GM12878 (cell line): ENCODE data around the gene LRRC3B. TPM values are rescaled to one million over a fixed set of nuclear protein-coding genes. Genes with fewer than 3 reads are reported as not detected.

ENCODE experiments used
- ATAC-seq: fragments of 200-7000 bp; cut with Tn5 transposase; 3 replicates; pipeline ENCODE4 v1.9.1; 2020; ENCODE audit warnings: mild to moderate bottlenecking, moderate library complexity
- BruUV-seq: library from RNA; stranded (reverse); fragments of 400-500 nt; replicated peaks from 2 replicates; lab custom pipeline; 2021; lab: Mats Ljungman, UMichigan
- CTCF ChIA-PET: fragments of 300-600 bp; sonication (Branson Sonifier 250); formaldehyde crosslinking; extraction: SDS; loops from one replicate; lab custom pipeline; 2021; ENCODE audit warnings: inconsistent platforms; lab: Yijun Ruan, JAX
- POLR2A ChIA-PET: fragments of 350-600 bp; formaldehyde crosslinking; extraction: SDS; loops from one replicate; lab custom pipeline; 2021; ENCODE audit warnings: inconsistent platforms; lab: Charles Lee
- RAD21 ChIA-PET: fragments of 300-600 bp; sonication (Branson Sonifier 250); formaldehyde crosslinking; loops from one replicate; lab custom pipeline; 2023; ENCODE audit warnings: antibody characterized with exemption; ENCODE audit not compliant: unreplicated experiment; lab: Charles Lee
- SMC1A ChIA-PET: fragments of 300-600 bp; sonication (Branson Sonifier 250); formaldehyde crosslinking; loops from one replicate; lab custom pipeline; 2023; ENCODE audit not compliant: unreplicated experiment, uncharacterized antibody; lab: Charles Lee
- DNase-seq: peaks from one replicate; pipeline ENCODE4 v3.0.0-alpha.2; 2011; ENCODE audit warnings: low read depth, low spot score
- FAIRE-seq: peaks from 3 replicates; lab custom pipeline; 2011; peaks lifted over from hg19 to GRCh38; lab: Jason Lieb, UNC
- H2AFZ ChIP-seq: 2 replicates; pipeline ENCODE4 v1.6.0; 2011; ENCODE audit warnings: low read depth, low read length, control low read depth; ENCODE audit not compliant: control insufficient read depth
- H3K27ac ChIP-seq: 2 replicates; pipeline ENCODE4 v1.5.1; 2011; ENCODE audit warnings: control low read depth; ENCODE audit not compliant: control insufficient read depth, insufficient read depth
- H3K27me3 ChIP-seq, 2 experiments: replicated peaks in 1 of 2; 2 replicates each; pipeline versions ENCODE4 v1.6.0 to v1.6.1; 2011; ENCODE audit warnings: low read length in 1 of 2; ENCODE audit not compliant: control insufficient read depth in 2 of 2, insufficient read depth in 2 of 2
- H3K36me3 ChIP-seq, 2 experiments: 2 replicates each; pipeline ENCODE4 v1.5.1; 2011; ENCODE audit warnings: low read length in 1 of 2; ENCODE audit not compliant: control insufficient read depth in 2 of 2, insufficient read depth in 2 of 2
- H3K4me1 ChIP-seq: 2 replicates; pipeline ENCODE4 v1.6.1; 2011; ENCODE audit warnings: mild to moderate bottlenecking, low read length, moderate library complexity, mixed read lengths; ENCODE audit not compliant: control insufficient read depth, insufficient read depth
- H3K4me2 ChIP-seq: 2 replicates; pipeline ENCODE4 v1.6.0; 2011; ENCODE audit warnings: control low read depth; ENCODE audit not compliant: control insufficient read depth, insufficient read depth
- H3K4me3 ChIP-seq: fragments of 200-600 bp; sonication (generic); 2 replicates; pipeline ENCODE4 v1.5.1; 2016
- H3K79me2 ChIP-seq: 2 replicates; pipeline ENCODE4 v1.6.0; 2011; ENCODE audit warnings: low read length; ENCODE audit not compliant: control insufficient read depth, insufficient read depth
- H3K9ac ChIP-seq: 2 replicates; pipeline ENCODE4 v1.8.0; 2011; ENCODE audit warnings: low read length, control low read depth, mixed read lengths; ENCODE audit not compliant: control insufficient read depth, insufficient read depth
- H3K9me3 ChIP-seq: replicated peaks from 3 replicates; pipeline ENCODE4 v1.5.1; 2011; ENCODE audit warnings: mild to moderate bottlenecking, low read length; ENCODE audit not compliant: control insufficient read depth, insufficient read depth
- H4K20me1 ChIP-seq: 2 replicates; pipeline ENCODE4 v1.6.0; 2011; ENCODE audit not compliant: control insufficient read depth, insufficient read depth
- BCL11A ChIP-seq: IDR thresholded peaks from 2 replicates; pipeline ENCODE4 v1.6.1; 2011; ENCODE audit warnings: low read depth, low read length
- BMI1 ChIP-seq: fragments of 450-650 bp; IDR thresholded peaks from 2 replicates; pipeline ENCODE4 v1.6.1; 2016; ENCODE audit warnings: mild to moderate bottlenecking, moderate library complexity, borderline replicate concordance
- CBX3 ChIP-seq: fragments of 200-600 bp; sonication (generic); IDR thresholded peaks from 2 replicates; pipeline ENCODE4 v1.6.1; 2016; ENCODE audit warnings: low read depth, borderline replicate concordance
- E4F1 ChIP-seq: fragments of 450-650 bp; IDR thresholded peaks from 2 replicates; pipeline ENCODE4 v1.6.1; 2018; ENCODE audit warnings: borderline replicate concordance, mild to moderate bottlenecking; ENCODE audit not compliant: partially characterized antibody
- FOS ChIP-seq: IDR thresholded peaks from 3 replicates; pipeline ENCODE4 v1.6.1; 2011; ENCODE audit warnings: borderline replicate concordance; ENCODE audit not compliant: insufficient read length; ENCODE audit errors: extremely low read depth
- GABPA ChIP-seq: IDR thresholded peaks from 2 replicates; pipeline ENCODE4 v1.6.1; 2014; ENCODE audit warnings: antibody characterized with exemption, low read depth, mild to moderate bottlenecking, inconsistent platforms
- MYB ChIP-seq: fragments of 150-350 bp; IDR thresholded peaks from 2 replicates; pipeline ENCODE4 v1.6.1; 2014; ENCODE audit warnings: mild to moderate bottlenecking, low read depth, low read length, borderline replicate concordance
- NFYB ChIP-seq: IDR thresholded peaks from 2 replicates; pipeline ENCODE4 v1.6.1; 2011; ENCODE audit warnings: low read depth, mild to moderate bottlenecking, low read length, improper control_type of control experiment, moderate library complexity; ENCODE audit not compliant: insufficient read depth
- PML ChIP-seq: IDR thresholded peaks from 2 replicates; pipeline ENCODE4 v1.6.1; 2012; ENCODE audit warnings: low read length, inconsistent platforms
- RCOR1 ChIP-seq: conservative IDR thresholded peaks from 2 replicates; pipeline ENCODE4 v1.6.1; 2012; ENCODE audit warnings: low read depth, low read length, improper control_type of control experiment
- STAT1 ChIP-seq: fragments of 450-650 bp; conservative IDR thresholded peaks from 2 replicates; pipeline ENCODE4 v1.6.1; 2014; ENCODE audit warnings: antibody characterized with exemption, mild to moderate bottlenecking
- YBX1 ChIP-seq: fragments of 450-650 bp; IDR thresholded peaks from 2 replicates; pipeline ENCODE4 v1.6.1; 2016; ENCODE audit warnings: antibody characterized with exemption
- ZNF207 ChIP-seq: fragments of 450-650 bp; IDR thresholded peaks from 2 replicates; pipeline ENCODE4 v1.6.1; 2014; ENCODE audit warnings: antibody characterized with exemption, mild to moderate bottlenecking, borderline replicate concordance
- WGBS: methylation state at CpG from one replicate; pipeline ENCODE4 v1.1.6; 2016; ENCODE audit warnings: low lambda C conversion rate; ENCODE audit not compliant: insufficient replicate concordance, insufficient coverage; ENCODE audit errors: missing lambda C conversion rate; 5-methylcytosine and 5-hydroxymethylcytosine counted together
- in situ Hi-C: fragments of 300-500 bp; cut with MboI; formaldehyde crosslinking; loops from 9 replicates; pipeline ENCODE4 v1.14.3; 2018; ENCODE audit warnings: mixed read lengths
- intact Hi-C: fragments of 100-400 bp; cut with micrococcal nuclease; formaldehyde crosslinking; loops from one replicate; pipeline ENCODE4 v1.14.2; 2022; ENCODE audit not compliant: unreplicated experiment
- polyA plus RNA-seq, 11 experiments: library from polyadenylated mRNA; depleted of rRNA in 4 of 11; unstranded in 6 of 11; stranded (reverse) in 5 of 11; fragments of >200 nt; fragmentation: Nextera tagmentation in 4 of 11; fragmentation: Illumina TruSeq in 1 of 11; extraction: Ambion mirVana in 4 of 11; extraction: Trizol in 1 of 11; gene quantifications; 1 replicate in 1 of 11; 2 replicates in 10 of 11; pipeline versions ENCODE4 v1.2.1 to v1.2.3, GENCODE V29; 2011 to 2016; ENCODE audit warnings: inconsistent platforms in 2 of 11, missing spikeins in 2 of 11, low read depth in 1 of 11
- total RNA-seq, 4 experiments: library from RNA; depleted of rRNA in 3 of 4; stranded (reverse); fragments of >200 nt in 3 of 4; fragmentation: Illumina TruSeq in 1 of 4; extraction: Trizol in 1 of 4; gene quantifications; 2 replicates each; pipeline versions ENCODE4 v1.2.1 to v1.2.3, GENCODE V29; 2013 to 2021
- TF ChIP-seq, protein P1 (sequence below): fragments of 450-650 bp; IDR thresholded peaks from 2 replicates; pipeline ENCODE4 v1.6.1; 2018; ENCODE audit warnings: mild to moderate bottlenecking, low read depth, moderate library complexity; ENCODE audit not compliant: partially characterized antibody

The LRRC3B gene
- total and polyA plus RNA-seq, 10 of the 15 experiments (the other 5 are each of a cell fraction or from before 2014, with no cell fraction given), result not detected

- WGBS, result 24% methylated on average over 5 of the region's 5 CpGs
- BruUV-seq, result no TSS peak
- no peak for ATAC-seq
These were observed 29.6 kb downstream of the LRRC3B start for GRCh38 chr3:26652164-26652563.

More at GRCh38 chr3:26652164-26652563, 29.6 kb downstream of the LRRC3B start:
- Histone ChIP-seq H3K4me2 (no peak overlapping the region), H3K27me3 (no peaks in the 10 kb centered on the region), H3K9me3 (no peaks in the 10 kb centered on the region), H2AFZ (no peak overlapping the region), H3K79me2 (no peaks in the 10 kb centered on the region), H4K20me1 (no peaks in the 10 kb centered on the region), H3K4me1 (no peaks in the 10 kb centered on the region), H3K36me3 (no peaks in the 10 kb centered on the region), H3K4me3 (no peak overlapping the region)
- CTCF ChIA-PET, result no interaction called here
- RAD21 ChIA-PET, result no interaction called here
- DNase-seq, result no peak
- intact Hi-C loops, result no loop called here
- SMC1A ChIA-PET, result no interaction called here
- no peak for TF ChIP-seq MYB
- TF ChIP-seq NFYB, result no peak
- no peak for TF ChIP-seq PML
- no peak for TF ChIP-seq YBX1
- no peak for TF ChIP-seq ZNF207
- TF ChIP-seq RCOR1, result no peak
- TF ChIP-seq STAT1, result no peak
- no peak for TF ChIP-seq FOS
- no peak for TF ChIP-seq GABPA
- TF ChIP-seq BMI1, result no peak
- TF ChIP-seq, protein P1, sequence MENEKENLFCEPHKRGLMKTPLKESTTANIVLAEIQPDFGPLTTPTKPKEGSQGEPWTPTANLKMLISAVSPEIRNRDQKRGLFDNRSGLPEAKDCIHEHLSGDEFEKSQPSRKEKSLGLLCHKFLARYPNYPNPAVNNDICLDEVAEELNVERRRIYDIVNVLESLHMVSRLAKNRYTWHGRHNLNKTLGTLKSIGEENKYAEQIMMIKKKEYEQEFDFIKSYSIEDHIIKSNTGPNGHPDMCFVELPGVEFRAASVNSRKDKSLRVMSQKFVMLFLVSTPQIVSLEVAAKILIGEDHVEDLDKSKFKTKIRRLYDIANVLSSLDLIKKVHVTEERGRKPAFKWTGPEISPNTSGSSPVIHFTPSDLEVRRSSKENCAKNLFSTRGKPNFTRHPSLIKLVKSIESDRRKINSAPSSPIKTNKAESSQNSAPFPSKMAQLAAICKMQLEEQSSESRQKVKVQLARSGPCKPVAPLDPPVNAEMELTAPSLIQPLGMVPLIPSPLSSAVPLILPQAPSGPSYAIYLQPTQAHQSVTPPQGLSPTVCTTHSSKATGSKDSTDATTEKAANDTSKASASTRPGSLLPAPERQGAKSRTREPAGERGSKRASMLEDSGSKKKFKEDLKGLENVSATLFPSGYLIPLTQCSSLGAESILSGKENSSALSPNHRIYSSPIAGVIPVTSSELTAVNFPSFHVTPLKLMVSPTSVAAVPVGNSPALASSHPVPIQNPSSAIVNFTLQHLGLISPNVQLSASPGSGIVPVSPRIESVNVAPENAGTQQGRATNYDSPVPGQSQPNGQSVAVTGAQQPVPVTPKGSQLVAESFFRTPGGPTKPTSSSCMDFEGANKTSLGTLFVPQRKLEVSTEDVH, result no peak
- TF ChIP-seq E4F1, result no peak
- no peak for TF ChIP-seq CBX3
- TF ChIP-seq BCL11A, result no peak
- TF ChIP-seq, all 136 proteins: peak for 0
- no peak for FAIRE-seq
- in situ Hi-C loops, result no loop called here
- no peak overlapping the region for H3K27ac ChIP-seq
- POLR2A ChIA-PET, result no interaction called here
- no peak overlapping the region for H3K9ac ChIP-seq
